Measurements from ENCODE around the gene IQCM. TPM values are rescaled to one million over a fixed set of nuclear protein-coding genes. Genes with fewer than 3 reads are reported as not detected.

The IQCM gene
- polyA plus RNA-seq, 1 donor (not counting 4 experiments of a cell fraction or from before 2014, with no cell fraction given) = not detected

DNA sequence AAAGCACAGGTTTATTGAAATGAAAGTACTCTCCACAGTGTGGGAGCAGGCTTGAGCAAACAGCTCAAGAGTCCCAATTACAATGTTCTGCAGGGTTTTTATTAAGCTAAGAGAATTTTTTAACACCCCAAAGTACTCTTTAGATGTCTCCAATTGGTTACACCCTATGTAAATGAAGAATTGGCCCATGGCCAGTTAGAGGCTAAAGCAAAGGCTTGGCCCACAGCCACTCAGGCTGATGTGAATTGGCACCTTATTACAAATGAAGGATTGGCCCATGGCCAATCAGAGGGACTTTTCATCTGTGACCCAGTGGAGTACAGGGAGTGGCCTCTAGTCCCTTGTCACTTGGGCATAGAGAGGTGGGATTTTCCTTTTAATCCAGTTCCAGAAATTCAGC is 30.1 kb upstream of the IQCM start:
- H3K27me3 ChIP-seq (ENCODE audit: control insufficient read depth, extremely low read depth, insufficient read depth, low read length) = no peaks in the 10 kb centered on the region
- H3K9me1 ChIP-seq (ENCODE audit: control insufficient read depth, extremely low read depth, insufficient read depth, low read length) = no peaks in the 10 kb centered on the region
- TF ChIP-seq, protein P1, sequence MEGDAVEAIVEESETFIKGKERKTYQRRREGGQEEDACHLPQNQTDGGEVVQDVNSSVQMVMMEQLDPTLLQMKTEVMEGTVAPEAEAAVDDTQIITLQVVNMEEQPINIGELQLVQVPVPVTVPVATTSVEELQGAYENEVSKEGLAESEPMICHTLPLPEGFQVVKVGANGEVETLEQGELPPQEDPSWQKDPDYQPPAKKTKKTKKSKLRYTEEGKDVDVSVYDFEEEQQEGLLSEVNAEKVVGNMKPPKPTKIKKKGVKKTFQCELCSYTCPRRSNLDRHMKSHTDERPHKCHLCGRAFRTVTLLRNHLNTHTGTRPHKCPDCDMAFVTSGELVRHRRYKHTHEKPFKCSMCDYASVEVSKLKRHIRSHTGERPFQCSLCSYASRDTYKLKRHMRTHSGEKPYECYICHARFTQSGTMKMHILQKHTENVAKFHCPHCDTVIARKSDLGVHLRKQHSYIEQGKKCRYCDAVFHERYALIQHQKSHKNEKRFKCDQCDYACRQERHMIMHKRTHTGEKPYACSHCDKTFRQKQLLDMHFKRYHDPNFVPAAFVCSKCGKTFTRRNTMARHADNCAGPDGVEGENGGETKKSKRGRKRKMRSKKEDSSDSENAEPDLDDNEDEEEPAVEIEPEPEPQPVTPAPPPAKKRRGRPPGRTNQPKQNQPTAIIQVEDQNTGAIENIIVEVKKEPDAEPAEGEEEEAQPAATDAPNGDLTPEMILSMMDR (optimal IDR thresholded peaks at IDR 0.05 in 1 of 3, IDR thresholded peaks at IDR 0.05 in 1 of 3, conservative IDR thresholded peaks at IDR 0.05 in 1 of 3; ENCODE audit: extremely low read depth in 1 of 3, insufficient read depth in 2 of 3, low read length in 3 of 3) = no peak
- TF ChIP-seq EZH2 (IDR thresholded peaks at IDR 0.05; ENCODE audit: low read length) = no peak
- no peak overlapping the region for H3K4me3 ChIP-seq (ENCODE audit: control insufficient read depth in 2 of 3, extremely low read depth in 1 of 3, insufficient read depth in 2 of 3, low read depth in 1 of 3, low read length in 3 of 3)
- H3K36me3 ChIP-seq (ENCODE audit: control insufficient read depth in 2 of 2, extremely low read depth in 1 of 2, insufficient read depth in 2 of 2, low read length in 2 of 2) = no peaks in the 10 kb centered on the region
- no peak overlapping the region for H3K9ac ChIP-seq (ENCODE audit: control insufficient read depth, extremely low read depth, insufficient read depth, low read length)
- H3K27ac ChIP-seq (ENCODE audit: control insufficient read depth, insufficient read depth, low read length) = no peak overlapping the region
- no peaks in the 10 kb centered on the region for H4K20me1 ChIP-seq (ENCODE audit: control insufficient read depth, extremely low read depth, insufficient read depth, low read length)
- no peak for DNase-seq (ENCODE audit: low read depth, low spot score)
- H3K4me1 ChIP-seq (ENCODE audit: control insufficient read depth, extremely low read depth, insufficient read depth, low read length) = no peaks in the 10 kb centered on the region
- H3K4me2 ChIP-seq (ENCODE audit: control insufficient read depth, extremely low read depth, insufficient read depth, low read depth, low read length) = no peak overlapping the region
- dilution Hi-C loops (cut with MboI; ENCODE audit: extremely low pct_ligation_motif_present, low sequenced_read_pairs) = no loop called here
- H3K79me2 ChIP-seq (ENCODE audit: control insufficient read depth, insufficient read depth, low read length) = no peaks in the 10 kb centered on the region
- H3K9me3 ChIP-seq (ENCODE audit: control insufficient read depth, low read depth, low read length) = no peaks in the 10 kb centered on the region
- no peak overlapping the region for H2AFZ ChIP-seq (ENCODE audit: control insufficient read depth, low read length)
- no peak for FAIRE-seq

DNA sequence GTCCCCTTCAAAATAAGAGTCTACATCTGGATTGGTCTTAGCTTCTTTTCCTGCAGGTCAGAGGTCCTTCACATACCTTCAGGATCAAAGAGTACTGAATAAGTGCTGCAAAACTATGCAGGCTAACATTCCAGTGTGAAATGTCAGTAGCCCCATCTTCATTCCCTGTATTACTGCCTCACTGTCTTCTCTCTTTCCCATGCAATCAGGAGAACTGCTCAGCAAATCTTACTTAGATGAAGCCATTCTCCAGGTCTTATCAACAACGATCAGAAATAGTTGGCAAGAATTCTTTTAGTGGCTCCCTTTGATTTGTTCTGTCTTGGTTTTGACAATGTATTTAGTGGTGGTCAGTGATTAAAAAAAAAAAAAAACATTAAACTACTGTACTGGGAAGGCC is 26.0 kb upstream of the IQCM start:
- no peak overlapping the region for H2AFZ ChIP-seq (ENCODE audit: control insufficient read depth, low read length)
- no peak overlapping the region for H3K4me2 ChIP-seq (ENCODE audit: control insufficient read depth, extremely low read depth, insufficient read depth, low read depth, low read length)
- no peak overlapping the region for H3K27ac ChIP-seq (ENCODE audit: control insufficient read depth, insufficient read depth, low read length)
- dilution Hi-C loops (cut with MboI; ENCODE audit: extremely low pct_ligation_motif_present, low sequenced_read_pairs) = no loop called here
- no peaks in the 10 kb centered on the region for H3K27me3 ChIP-seq (ENCODE audit: control insufficient read depth, extremely low read depth, insufficient read depth, low read length)
- no peaks in the 10 kb centered on the region for H3K36me3 ChIP-seq (ENCODE audit: control insufficient read depth in 2 of 2, extremely low read depth in 1 of 2, insufficient read depth in 2 of 2, low read length in 2 of 2)
- H3K4me3 ChIP-seq (ENCODE audit: control insufficient read depth in 2 of 3, extremely low read depth in 1 of 3, insufficient read depth in 2 of 3, low read depth in 1 of 3, low read length in 3 of 3) = no peak overlapping the region
- H3K9me1 ChIP-seq (ENCODE audit: control insufficient read depth, extremely low read depth, insufficient read depth, low read length) = no peaks in the 10 kb centered on the region
- TF ChIP-seq, protein P1 (optimal IDR thresholded peaks at IDR 0.05 in 1 of 3, IDR thresholded peaks at IDR 0.05 in 1 of 3, conservative IDR thresholded peaks at IDR 0.05 in 1 of 3; ENCODE audit: extremely low read depth in 1 of 3, insufficient read depth in 2 of 3, low read length in 3 of 3) = no peak
- no peak for TF ChIP-seq EZH2 (IDR thresholded peaks at IDR 0.05; ENCODE audit: low read length)
- DNase-seq (ENCODE audit: low read depth, low spot score) = no peak
- no peaks in the 10 kb centered on the region for H3K4me1 ChIP-seq (ENCODE audit: control insufficient read depth, extremely low read depth, insufficient read depth, low read length)
- no peak for FAIRE-seq
- no peaks in the 10 kb centered on the region for H3K9me3 ChIP-seq (ENCODE audit: control insufficient read depth, low read depth, low read length)
- no peaks in the 10 kb centered on the region for H4K20me1 ChIP-seq (ENCODE audit: control insufficient read depth, extremely low read depth, insufficient read depth, low read length)
- no peaks in the 10 kb centered on the region for H3K79me2 ChIP-seq (ENCODE audit: control insufficient read depth, insufficient read depth, low read length)
- no peak overlapping the region for H3K9ac ChIP-seq (ENCODE audit: control insufficient read depth, extremely low read depth, insufficient read depth, low read length)
